ENCODE data around the gene SRP68.
"Not testable (repeated sequence)": the region's sequence is repeated elsewhere in the genome, so short reads cannot be mapped to it uniquely, and the experiment has no call there.

SRP68 gene

DNA sequence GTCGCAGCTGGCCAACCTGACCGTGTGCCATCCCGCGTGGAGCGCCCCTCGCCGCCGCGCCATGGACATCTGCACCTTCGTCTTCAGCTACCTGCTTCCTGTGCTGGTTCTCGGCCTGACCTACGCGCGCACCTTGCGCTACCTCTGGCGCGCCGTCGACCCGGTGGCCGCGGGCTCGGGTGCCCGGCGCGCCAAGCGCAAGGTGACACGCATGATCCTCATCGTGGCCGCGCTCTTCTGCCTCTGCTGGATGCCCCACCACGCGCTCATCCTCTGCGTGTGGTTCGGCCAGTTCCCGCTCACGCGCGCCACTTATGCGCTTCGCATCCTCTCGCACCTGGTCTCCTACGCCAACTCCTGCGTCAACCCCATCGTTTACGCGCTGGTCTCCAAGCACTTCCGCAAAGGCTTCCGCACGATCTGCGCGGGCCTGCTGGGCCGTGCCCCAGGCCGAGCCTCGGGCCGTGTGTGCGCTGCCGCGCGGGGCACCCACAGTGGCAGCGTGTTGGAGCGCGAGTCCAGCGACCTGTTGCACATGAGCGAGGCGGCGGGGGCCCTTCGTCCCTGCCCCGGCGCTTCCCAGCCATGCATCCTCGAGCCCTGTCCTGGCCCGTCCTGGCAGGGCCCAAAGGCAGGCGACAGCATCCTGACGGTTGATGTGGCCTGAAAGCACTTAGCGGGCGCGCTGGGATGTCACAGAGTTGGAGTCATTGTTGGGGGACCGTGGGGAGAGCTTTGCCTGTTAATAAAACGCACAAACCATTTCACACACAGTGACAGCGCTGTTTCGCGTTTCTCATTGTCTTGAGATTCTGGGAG is 4.7 kb upstream of the SRP68 start:
- DNase-seq: no peak

DNA sequence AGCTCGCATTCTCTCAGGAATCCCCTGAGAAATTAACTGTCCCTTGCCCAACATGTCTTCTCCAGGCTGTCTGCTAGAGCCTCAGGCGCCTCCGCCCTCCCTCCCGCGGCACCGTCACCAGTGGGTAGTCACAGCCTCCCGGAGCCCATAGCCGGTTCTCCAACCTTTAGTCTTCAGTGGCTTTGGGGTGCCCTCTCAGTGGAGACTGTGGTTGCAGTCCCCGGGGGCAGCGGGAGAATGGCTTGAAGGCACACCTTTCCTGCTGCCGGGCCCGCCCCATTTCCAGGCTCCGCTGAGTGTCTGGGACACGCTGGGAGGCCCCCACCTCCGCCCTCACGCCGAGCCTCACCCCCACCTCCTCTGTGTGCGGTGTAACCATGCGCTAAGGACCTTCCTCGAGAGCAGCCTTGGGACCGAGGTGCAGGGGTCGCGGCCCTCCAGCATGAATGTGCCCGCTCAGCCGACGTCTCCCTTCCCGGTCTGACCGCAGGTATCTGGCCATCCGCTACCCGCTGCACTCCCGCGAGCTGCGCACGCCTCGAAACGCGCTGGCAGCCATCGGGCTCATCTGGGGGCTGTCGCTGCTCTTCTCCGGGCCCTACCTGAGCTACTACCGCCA is 3.9 kb upstream of the SRP68 start:
- DNase-seq: no peak

DNA sequence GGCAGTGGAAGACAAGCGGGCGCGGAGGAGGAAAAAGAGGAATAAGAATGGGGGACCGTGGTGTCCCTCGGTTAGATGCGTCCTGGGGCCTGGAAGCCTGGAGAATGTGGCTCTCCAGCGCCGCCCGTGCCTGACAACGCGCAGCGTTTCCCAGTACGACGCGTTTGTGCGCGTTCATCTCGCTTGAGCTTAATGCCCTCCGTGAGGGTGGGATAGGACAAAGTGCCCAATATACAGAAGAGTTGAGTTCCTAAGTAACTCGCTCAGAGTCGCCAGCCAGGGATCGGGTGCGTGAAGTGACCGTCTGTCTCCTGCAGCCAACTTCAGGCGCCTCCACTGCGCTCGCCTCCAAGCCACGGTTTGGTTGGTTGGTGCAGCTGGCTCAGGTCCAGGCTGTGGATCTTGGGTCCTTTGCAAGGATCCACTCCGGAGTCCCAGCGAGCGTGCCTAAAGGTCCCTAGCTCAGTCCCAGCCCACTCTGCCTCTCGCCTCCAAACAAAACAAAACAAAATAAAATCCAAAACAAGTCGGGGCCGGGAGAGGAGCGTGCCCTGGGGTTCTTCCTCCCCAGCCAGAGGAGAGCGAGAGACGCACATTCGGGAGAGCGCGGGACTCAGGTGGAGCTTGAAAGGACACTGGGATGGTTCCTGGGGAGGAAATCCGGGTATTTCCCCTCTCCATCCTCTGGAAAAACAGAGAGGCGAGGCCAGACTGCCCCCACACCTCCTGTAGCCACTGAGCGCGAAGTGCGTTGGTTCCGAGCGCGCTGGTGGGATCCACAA is 3.2 kb upstream of the SRP68 start:
- no peak for DNase-seq

DNA sequence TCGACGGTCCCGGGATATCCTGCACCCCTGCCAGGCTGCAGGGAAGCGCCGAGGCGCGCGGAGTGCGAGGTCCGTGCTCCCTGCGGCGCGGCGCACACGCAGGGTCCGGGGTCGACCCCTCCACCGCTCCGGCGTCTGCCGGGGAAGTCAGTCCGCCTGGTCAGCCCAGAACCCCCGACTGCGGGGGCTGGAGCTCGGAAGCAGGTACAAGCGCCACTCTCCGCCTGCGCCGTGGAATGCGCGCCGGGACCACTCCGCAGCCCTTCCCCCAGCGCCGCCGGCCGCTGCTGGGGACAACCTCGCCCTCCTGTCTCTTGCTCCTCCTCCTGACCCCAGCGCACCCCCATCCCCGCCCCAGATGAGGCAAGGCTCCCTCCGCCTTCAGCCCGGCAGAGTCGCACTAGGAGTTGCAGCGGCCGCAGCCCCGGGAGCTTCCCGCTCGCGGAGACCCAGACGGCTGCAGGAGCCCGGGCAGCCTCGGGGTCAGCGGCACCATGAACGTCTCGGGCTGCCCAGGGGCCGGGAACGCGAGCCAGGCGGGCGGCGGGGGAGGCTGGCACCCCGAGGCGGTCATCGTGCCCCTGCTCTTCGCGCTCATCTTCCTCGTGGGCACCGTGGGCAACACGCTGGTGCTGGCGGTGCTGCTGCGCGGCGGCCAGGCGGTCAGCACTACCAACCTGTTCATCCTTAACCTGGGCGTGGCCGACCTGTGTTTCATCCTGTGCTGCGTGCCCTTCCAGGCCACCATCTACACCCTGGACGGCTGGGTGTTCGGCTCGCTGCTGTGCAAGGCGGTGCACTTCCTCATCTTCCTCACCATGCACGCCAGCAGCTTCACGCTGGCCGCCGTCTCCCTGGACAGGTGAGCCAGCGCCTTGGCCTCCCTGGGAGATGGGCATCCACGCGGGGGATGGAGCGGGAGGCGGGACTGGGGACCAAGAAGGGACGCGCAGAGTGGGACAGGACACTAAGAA is 2.4 kb upstream of the SRP68 start, which contains the start of gene GALR2:
Gene GALR2, plus strand, starts transcription at position 392 of the 974 bp plus-strand sequence. Its CDS starts 103 bp downstream, at position 495.
- no peak for DNase-seq

DNA sequence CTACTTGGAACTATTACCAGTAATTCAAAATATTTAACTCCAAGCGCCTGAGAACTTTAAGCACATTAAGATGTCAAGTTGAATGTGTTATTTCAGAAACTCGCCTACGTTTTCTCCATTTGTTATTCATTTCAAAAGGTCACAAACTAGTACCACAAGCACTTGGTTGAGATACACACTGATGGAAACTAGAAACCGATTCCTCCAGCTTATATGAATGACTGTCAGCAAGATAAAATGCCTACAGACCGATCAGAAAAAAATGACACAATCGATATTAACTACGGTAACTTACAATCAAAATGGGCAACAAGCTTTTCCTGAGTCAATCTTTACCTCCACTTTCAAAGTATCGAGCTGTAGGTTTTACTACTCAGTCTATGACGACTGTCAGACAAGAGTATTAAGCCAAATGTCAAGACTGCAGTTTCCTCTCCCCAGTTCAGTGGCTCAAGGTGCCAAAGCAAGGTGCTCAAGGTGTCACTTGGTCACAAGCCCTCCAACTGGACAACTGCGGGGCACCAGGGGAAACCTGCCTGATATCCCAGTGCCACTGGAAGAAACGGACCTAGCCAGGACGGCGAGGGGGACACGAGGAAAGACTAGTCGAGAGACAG is 678 bp downstream of the SRP68 start:
- DNase-seq: no peak

DNA sequence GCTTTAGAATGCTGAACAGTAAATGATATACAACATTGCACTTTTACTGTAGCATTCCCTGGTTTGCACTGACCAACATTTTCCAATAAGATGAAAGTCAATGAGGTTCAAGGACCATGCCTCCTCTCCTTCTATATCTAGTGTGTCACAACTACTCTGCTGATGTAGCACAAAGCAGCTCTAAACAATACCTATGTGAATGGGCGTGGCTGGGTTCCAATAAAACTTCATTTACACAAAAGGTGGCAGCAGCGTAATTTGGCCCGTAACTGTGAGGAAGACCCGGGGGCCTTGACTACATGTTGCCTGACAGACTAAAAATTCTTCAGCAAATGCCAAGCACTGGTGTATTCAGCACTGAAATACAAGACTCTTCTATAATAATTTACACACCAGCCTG is 6.5 kb downstream of the SRP68 start:
- DNase-seq: no peak

DNA sequence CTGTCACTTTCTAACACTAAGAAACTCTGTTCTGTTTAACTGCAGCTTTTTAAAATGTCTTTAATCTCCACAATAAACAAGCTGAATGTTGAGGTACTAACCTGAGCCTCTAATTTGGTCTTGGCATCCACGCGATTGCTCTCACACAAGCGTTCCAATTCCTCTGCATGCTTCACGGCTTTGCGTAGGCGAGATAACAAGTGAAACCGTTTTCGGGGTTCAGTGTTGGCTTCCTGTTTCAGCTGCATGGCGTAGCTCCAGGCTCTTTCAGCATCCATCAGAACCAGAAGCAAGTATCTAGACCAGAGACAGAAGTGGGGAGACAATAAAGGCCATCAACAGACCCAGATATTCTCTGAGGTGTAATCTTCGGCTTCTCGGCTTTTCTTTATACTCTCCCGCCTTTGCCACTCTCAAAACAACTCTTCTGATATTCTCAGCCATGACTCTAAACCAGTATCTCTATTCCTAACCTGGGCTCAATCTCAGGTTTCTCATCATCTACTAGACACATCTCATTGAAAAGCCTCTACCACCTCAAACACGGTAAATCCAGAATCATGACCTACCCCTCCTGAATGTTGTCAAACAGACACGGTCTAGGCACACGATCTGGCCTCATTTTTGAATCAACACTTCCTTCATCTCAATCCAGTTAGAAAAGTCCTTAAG is 8.3 kb downstream of the SRP68 start:
- DNase-seq: no peak

DNA sequence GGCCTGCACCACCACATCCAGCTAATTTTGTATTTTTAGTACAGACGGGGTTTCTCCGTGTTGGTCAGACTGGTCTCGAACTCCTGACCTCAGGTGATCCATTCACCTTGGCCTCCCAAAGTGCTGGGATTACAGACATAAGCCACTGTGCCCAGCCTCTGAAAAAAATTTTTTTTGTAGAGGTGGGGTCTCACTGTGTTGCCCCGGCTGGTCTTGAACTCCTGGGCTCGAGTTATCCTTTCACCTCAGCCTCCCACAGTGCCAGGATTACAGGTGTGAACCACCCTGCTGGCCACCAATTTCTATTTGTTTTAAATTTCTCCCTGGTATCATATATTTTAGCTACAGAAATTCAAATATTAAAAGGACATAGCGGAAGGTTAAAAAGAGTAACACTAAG is 14.1 kb downstream of the SRP68 start:
- not testable (repeated sequence) for DNase-seq

DNA sequence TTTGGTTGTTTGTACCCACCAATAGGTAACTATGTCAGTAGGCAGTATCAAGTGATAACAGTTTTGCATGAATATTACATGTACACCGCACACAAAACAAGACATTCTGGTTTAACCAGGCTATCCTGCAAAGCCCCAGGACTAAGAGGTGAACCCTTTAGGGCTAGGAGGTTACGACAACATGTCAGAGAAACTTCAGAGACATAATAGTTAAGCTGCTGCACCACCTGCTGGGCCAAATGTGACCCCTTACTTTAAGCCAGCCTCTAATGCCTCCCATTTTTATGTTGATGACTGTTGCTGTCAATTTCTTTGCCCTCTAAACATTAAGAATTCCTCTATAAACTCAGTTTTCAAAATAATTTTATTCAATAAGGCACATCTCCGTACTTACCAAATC is 15.4 kb downstream of the SRP68 start:
- DNase-seq: no peak

DNA sequence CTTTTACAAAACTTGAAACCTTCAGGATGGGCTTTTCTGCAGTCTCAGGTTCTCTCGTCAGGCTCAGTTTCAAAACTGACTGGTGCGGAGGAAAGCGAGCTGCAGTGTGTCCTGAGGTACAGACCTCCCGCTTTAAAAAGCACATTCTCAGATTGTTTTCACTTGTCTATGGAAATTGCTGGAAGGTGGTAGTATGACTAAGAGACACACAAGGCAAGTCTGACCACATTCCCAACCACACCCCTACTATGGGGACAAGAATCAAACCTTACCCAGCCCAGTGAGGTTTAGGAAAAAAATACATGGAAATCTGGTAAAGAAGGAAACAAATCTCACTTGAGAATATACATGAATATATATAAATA is 18.2 kb downstream of the SRP68 start:
- DNase-seq: no peak

DNA sequence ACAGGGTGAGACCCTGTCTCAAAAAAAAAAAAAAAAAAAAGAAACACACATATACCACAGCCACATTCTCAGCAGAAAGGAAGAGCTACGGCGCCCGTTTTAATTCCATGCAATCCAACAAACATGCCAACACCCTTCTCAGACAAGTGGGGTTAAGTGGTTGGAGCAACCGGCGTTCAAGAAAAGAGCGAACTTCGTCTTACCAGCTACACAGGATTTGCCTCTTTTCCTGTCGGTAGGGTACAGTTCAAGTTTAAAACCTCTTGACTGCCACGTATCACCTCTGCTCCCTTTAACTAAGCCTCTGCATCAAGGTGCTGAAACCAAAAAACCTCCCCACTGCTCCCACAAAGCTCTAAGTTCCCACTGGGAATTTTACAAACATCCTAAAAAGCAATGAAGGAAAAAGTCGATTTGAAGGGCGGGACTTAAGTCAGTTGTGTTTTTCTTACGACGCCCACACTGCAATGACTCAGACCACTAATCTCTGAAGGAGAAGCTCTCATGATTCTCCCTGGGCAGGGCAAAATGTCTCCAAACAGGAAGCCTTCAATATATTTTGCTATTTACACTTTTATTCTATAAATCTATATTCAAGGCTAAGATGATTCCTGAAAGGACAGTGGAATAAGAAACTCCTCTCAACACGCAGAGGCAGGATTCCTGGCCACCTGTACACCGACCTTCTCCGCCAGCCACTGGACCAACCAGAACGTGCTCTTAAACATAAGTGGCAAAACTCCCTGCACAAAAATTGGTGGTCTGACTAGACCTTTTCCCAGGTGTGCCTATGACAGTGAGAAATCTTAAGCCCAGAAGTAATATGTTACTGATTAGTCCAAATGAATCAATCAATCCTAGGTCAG is 18.8 kb downstream of the SRP68 start:
- no peak for DNase-seq

DNA sequence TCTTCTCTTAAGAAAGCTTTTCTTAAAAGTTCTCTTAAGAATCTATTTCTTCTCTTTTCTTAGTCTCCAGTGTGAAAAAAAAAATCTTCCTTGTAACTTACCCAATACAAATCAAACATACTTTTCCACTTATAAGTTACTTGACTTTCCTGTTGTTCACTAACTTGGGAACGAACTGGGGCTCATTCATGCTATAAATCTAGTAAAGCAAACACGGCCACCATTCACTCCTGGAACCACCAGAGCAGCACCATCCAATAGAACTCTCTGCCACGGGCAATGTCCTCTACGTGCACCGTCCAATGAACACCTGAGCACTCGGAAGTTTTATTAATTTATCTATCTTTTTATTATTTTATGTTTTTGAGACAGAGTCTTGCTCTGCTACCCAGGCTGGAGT is 20.8 kb downstream of the SRP68 start:
- no peak for DNase-seq

DNA sequence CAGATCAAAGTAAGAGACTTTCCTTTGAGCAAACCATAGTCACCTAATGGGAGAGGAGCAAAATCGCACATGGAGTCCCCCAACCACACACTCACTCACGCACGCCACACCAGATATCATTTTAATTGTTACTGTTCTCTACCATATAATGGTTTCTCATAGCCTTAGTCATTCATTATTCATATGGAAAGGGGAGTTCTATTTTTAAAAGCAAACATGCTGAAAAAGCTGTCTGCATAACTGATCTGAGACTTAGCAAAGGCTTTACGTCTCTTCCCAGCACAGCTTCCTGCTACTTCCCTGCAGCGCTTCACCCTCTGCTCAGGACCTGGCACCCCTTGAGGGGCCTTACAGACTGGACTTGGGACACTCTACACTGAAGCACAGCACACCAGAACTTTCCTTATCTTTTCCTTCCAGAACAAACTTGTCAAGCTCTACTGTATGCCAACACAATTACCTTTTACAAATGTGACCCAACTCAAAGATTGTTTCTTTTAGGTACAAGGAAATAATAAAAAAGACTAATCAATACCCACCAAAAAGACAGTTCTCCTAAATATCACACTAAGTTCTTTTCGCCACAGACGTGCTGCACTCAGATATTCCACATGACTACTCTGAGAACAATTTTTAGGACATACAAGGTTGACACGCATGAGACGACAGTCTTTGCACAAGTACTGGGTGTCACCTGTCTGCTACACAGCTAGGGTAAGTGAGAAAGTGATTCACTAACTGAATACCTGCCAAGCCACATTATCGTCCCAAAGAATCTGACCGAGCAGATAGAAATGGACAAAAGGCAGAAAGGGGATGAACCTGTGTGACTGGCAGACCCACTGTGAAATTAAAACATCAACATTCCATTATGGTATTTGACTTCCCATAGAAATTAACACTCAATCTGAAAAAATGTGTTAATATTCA is 21.5 kb downstream of the SRP68 start:
- DNase-seq: no peak

DNA sequence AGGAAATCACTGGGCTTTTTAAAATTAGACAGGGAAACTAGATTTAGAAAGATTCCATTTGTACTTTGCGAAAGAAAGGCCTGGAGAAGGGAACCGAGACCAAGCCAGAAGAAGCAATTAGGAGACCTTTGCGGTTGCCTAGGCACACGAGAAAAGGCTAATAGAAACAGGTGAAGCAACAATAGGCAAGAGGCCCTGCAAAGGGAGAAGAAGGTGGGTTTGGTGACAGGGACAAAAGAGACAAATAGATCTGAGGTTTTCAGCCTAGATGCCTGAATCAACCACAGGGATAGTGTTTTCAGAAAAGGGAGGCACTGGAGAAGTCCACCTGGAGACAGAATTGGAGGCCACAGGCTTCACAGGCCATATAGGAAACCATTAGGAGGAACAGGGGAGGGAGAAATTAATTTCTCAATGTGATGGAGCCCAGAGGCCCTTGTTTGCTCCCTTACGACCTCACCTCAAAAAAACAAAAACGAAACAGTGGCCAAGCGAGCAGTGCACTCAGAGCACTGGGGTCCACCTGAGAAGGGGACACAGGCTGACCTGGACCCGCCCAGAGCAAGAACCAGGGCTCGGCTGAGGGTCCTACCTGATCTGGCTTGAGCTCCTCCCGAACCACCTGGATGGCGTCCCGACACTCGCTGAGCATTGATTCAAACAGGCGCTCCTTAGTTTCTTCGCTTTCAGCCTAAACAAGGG is 22.3 kb downstream of the SRP68 start:
- DNase-seq: no peak

DNA sequence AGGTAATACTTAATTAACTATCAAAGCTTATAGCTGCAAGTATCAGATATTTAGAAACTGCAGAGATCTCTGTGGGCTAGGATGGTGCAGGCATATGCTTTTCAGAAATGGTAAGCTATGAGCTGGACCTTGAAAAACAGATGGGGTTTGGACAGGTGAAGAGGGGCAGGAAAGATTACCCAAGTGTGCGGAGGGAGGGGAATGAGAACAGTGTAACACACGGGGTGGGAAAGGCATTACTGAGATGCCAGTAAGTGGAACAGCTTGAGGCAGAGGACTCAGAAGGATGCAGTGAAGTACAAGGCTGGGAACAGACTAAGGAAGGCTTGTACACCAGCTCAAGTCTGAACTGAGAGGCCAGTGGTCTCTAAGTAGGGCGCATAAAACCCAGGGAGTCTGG is 23.1 kb downstream of the SRP68 start:
- DNase-seq: no peak

DNA sequence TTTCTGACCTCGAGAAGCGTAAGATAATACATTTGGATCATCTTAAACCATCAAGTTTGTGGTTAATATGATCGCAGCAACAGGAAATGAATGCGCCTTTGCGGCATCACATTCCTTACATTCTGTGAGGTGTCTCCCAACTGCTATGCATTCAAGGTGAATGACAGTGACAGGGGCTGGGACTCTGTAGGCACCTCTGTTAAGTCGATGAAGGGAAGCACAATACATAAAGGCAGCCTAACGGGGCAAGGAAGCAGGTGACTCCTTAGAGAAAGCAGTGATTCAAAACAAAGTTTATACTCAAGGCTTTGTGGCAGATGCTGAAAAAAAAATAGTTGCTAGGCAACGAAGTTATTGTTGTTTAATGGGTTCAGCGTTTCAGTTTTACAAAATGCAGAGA is 23.6 kb downstream of the SRP68 start:
- DNase-seq: no peak

DNA sequence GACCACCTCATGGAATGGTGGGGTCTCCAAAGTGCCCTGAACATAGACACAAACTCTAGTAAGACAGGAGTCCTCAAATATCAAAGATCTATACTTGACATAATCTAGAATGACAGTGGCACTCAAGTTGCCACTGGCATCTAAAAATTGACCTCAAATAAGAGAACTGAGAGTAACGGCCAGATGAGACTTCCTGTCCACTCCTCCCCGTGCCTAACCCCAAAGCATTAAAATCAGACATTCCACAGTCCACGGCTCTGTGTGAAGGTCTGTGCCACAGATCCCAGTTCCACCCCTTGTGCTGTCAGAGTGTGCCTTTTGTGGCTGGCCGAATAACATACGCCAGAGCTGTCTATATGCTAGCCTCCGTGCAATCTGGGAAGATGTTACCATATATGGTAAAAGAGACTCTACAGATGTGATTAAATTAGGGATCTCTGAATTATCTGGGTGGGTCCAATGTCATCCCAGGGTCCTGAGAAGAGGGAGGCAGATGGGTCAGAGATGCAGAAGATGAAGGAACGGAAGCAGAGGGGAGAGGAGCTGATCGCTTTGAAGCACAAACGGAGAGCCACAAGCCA is 24.2 kb downstream of the SRP68 start:
- DNase-seq: no peak

DNA sequence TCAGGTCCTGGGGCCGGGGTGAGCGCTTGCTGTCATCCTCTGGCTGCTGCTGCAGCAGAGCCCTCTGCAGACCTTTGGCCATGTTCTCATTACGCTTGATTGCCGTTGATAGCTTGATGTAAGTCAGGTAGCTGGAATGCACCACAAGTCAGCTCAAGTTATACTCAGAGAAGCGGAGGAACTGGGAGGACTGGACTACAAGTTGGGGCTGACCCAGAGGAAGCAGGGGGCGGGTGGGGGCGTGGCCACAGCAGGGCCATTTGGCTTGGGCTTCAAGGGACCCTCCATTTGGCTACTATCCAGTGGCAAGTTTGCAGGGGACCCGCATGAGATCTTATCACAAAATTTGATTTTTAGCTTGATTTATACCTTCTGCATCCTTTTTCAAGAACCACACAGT is 26.3 kb downstream of the SRP68 start:
- DNase-seq: no peak

All from NCI-H1048 (cell line).